Endothelial cell of umbilical vein (primary cell): Measurements from ENCODE around the gene SPANXA1. TPM values are rescaled to one million over a fixed set of nuclear protein-coding genes. Genes with fewer than 3 reads are reported as not detected.
"Not testable (repeated sequence)": the region's sequence is repeated elsewhere in the genome, so short reads cannot be mapped to it uniquely, and the experiment has no call there.

Experiments used
- BruUV-seq: library from RNA; stranded (reverse); fragments of 400-500 nt; replicated peaks from 2 replicates; lab custom pipeline; 2021; lab: Mats Ljungman, UMichigan
- CTCF ChIA-PET: fragments of 300-600, 350-600 bp; sonication (Branson Sonifier 250); formaldehyde crosslinking; loops from one replicate; lab custom pipeline; 2021; ENCODE audit warnings: antibody characterized with exemption, inconsistent platforms; lab: Charles Lee
- POLR2A ChIA-PET: fragments of 300-600, 350-600 bp; sonication (Branson Sonifier 250); formaldehyde crosslinking; loops from one replicate; lab custom pipeline; 2021; ENCODE audit warnings: antibody characterized with exemption, inconsistent platforms; lab: Charles Lee
- DNase-seq: peaks from one replicate; pipeline ENCODE4 v3.0.0-alpha.2; 2011; ENCODE audit warnings: low read depth, low spot score
- FAIRE-seq: peaks from 2 replicates; lab custom pipeline; 2011; peaks lifted over from hg19 to GRCh38; lab: Jason Lieb, UNC
- H2AFZ ChIP-seq: 2 replicates; pipeline ENCODE4 v1.6.0; 2012; ENCODE audit warnings: low read depth, low read length, control low read depth, inconsistent platforms
- H3K27ac ChIP-seq: 2 replicates; pipeline ENCODE4 v1.5.1; 2011; ENCODE audit warnings: low read depth, mild to moderate bottlenecking, control low read depth, low read length, moderate library complexity; ENCODE audit not compliant: insufficient read depth
- H3K27me3 ChIP-seq, 2 experiments: 2 replicates each; pipeline versions ENCODE4 v1.6.0 to v1.6.1; 2011; ENCODE audit warnings: low read length in 2 of 2, mixed read lengths in 1 of 2; ENCODE audit not compliant: control insufficient read depth in 2 of 2, insufficient read depth in 2 of 2
- H3K36me3 ChIP-seq, 2 experiments: 2 replicates in 1 of 2; 3 replicates in 1 of 2; pipeline ENCODE4 v1.5.1; 2011; ENCODE audit warnings: low read length in 2 of 2, mild to moderate bottlenecking in 1 of 2, moderate library complexity in 1 of 2; ENCODE audit not compliant: control insufficient read depth in 2 of 2, insufficient read depth in 2 of 2; ENCODE audit errors: extremely low read depth in 1 of 2
- H3K4me1 ChIP-seq: 3 replicates; pipeline ENCODE4 v1.5.1; 2011; ENCODE audit warnings: mild to moderate bottlenecking, low read length; ENCODE audit not compliant: control insufficient read depth, insufficient read depth; ENCODE audit errors: extremely low read depth
- H3K4me2 ChIP-seq: 2 replicates; pipeline ENCODE4 v1.6.1; 2011; ENCODE audit warnings: low read length, control low read depth, mixed read lengths; ENCODE audit not compliant: insufficient read depth
- H3K4me3 ChIP-seq, 3 experiments: fragments of 200-600 bp in 1 of 3; sonication (generic), shearing (Covaris generic) in 1 of 3; replicated peaks in 1 of 3; 2 replicates each; pipeline ENCODE4 v1.5.1; 2011 to 2016; ENCODE audit warnings: control low read depth in 3 of 3, low read length in 3 of 3, mild to moderate bottlenecking in 2 of 3, inconsistent platforms in 1 of 3, low read depth in 1 of 3, moderate library complexity in 1 of 3; ENCODE audit not compliant: insufficient read depth in 1 of 3
- H3K79me2 ChIP-seq: 2 replicates; pipeline ENCODE4 v1.6.0; 2012; ENCODE audit warnings: low read length, inconsistent platforms; ENCODE audit not compliant: control insufficient read depth, insufficient read depth
- H3K9ac ChIP-seq: replicated peaks from 2 replicates; pipeline ENCODE3; 2011; ENCODE audit warnings: low read length, control low read depth; ENCODE audit not compliant: insufficient read depth; ENCODE audit errors: extremely low read depth
- H3K9me1 ChIP-seq: replicated peaks from 3 replicates; pipeline ENCODE4 v1.6.0; 2011; ENCODE audit warnings: mild to moderate bottlenecking, low read length; ENCODE audit not compliant: control insufficient read depth, insufficient read depth; ENCODE audit errors: extremely low read depth
- H3K9me3 ChIP-seq: replicated peaks from 2 replicates; pipeline ENCODE4 v1.5.1; 2012; ENCODE audit warnings: low read length, inconsistent platforms; ENCODE audit not compliant: control insufficient read depth, insufficient read depth
- H4K20me1 ChIP-seq: replicated peaks from 2 replicates; pipeline ENCODE3; 2011; ENCODE audit warnings: mild to moderate bottlenecking, low read length; ENCODE audit not compliant: control insufficient read depth, insufficient read depth; ENCODE audit errors: extremely low read depth
- EZH2 ChIP-seq: IDR thresholded peaks from 2 replicates; pipeline ENCODE4 v1.6.1; 2012; ENCODE audit warnings: borderline replicate concordance, low read depth, mild to moderate bottlenecking, moderate library complexity, low read length, inconsistent platforms; ENCODE audit not compliant: severe bottlenecking
- FOS ChIP-seq: IDR thresholded peaks from 2 replicates; pipeline ENCODE4 v1.6.1; 2011; ENCODE audit warnings: mild to moderate bottlenecking, low read length, moderate library complexity, borderline replicate concordance; ENCODE audit not compliant: insufficient read depth
- GATA2 ChIP-seq: IDR thresholded peaks from 2 replicates; pipeline ENCODE4 v1.7.0; 2011; ENCODE audit warnings: low read depth, mild to moderate bottlenecking, moderate library complexity, mixed read lengths, low read length; ENCODE audit not compliant: insufficient read length, insufficient read depth
- JUN ChIP-seq: IDR thresholded peaks from 2 replicates; pipeline ENCODE4 v1.6.1; 2011; ENCODE audit warnings: borderline replicate concordance, low read depth; ENCODE audit not compliant: insufficient read length, insufficient read depth
- MYC ChIP-seq: IDR thresholded peaks from one replicate; pipeline ENCODE4 v1.6.1; 2011; ENCODE audit warnings: mild to moderate bottlenecking, low read depth, low read length
- POLR2A ChIP-seq: IDR thresholded peaks from 2 replicates; pipeline ENCODE4 v1.6.1; 2012; ENCODE audit warnings: low read depth, mild to moderate bottlenecking, control low read depth, low read length
- POLR2AphosphoS5 ChIP-seq: IDR thresholded peaks from 2 replicates; pipeline ENCODE4 v1.6.1; 2012; ENCODE audit warnings: low read depth, mild to moderate bottlenecking, control low read depth, low read length, moderate library complexity; ENCODE audit not compliant: insufficient read depth
- dilution Hi-C: fragments of 300-500 bp; cut with MboI; formaldehyde crosslinking; loops from one replicate; pipeline ENCODE4 v1.15.0; 2019; ENCODE audit warnings: low sequenced_read_pairs; ENCODE audit not compliant: extremely low pct_ligation_motif_present
- intact Hi-C: fragments of 100-400 bp; cut with micrococcal nuclease; formaldehyde crosslinking; loops from one replicate; pipeline ENCODE4 v1.10.0; 2022
- polyA plus RNA-seq, 4 experiments: library from polyadenylated mRNA; depleted of rRNA in 3 of 4; stranded (reverse) in 3 of 4; unstranded in 1 of 4; fragments of >200 nt; gene quantifications; 2 replicates each; pipeline versions ENCODE4 v1.2.1 to v1.2.3, GENCODE V29; 2011 to 2012; ENCODE audit warnings: missing spikeins in 1 of 4
- total RNA-seq: library from RNA; stranded (reverse); gene quantifications from 2 replicates; pipeline ENCODE4 v1.2.3, GENCODE V29; 2021
- TF ChIP-seq, protein P1 (sequence below): IDR thresholded peaks from 2 replicates; pipeline ENCODE4 v1.6.1; 2011; ENCODE audit not compliant: insufficient read depth, insufficient read length
- TF ChIP-seq, protein P2 (sequence below), 2 donors: IDR thresholded peaks; 1 replicate in 1 of 2; 2 replicates in 1 of 2; pipeline ENCODE4 v1.5.1; 2011; ENCODE audit warnings: low read length in 2 of 2, mild to moderate bottlenecking in 2 of 2, moderate library complexity in 2 of 2, control low read depth in 1 of 2, inconsistent platforms in 1 of 2, low read depth in 1 of 2; ENCODE audit not compliant: insufficient read depth in 1 of 2; ENCODE audit errors: extremely low read depth in 1 of 2

SPANXA1 gene
- total and polyA plus RNA-seq, 2 donors (not counting 3 experiments of a cell fraction or from before 2014, with no cell fraction given) = not detected

DNA sequence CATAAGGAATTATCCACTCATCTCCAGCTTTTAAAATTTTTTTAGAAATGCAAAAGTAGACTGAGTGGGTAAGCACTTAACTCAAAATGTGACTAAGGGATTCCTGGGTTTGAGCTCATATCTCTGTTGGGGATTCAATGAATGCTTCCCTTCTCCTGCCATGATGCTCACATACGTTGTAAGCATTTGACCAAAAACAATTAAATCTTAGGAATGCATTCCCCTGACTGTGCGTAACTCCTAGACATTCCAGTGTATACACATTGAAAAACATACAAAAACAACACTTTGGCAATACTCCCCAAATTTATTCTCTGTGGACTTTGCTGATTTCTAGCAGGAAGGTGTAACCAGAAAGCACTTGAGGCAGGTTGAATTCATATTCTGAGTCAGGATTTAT, 34.8 kb upstream of the SPANXA1 start:
- intact Hi-C loops = no loop called here
- Histone ChIP-seq H4K20me1 (no peaks in the 10 kb centered on the region), H3K4me3 (no peak overlapping the region), H3K9ac (no peak overlapping the region), H3K4me1 (no peaks in the 10 kb centered on the region), H3K36me3 (no peaks in the 10 kb centered on the region), H3K9me3 (no peaks in the 10 kb centered on the region), H3K9me1 (no peaks in the 10 kb centered on the region), H3K27ac (no peak overlapping the region), H2AFZ (no peak overlapping the region), H3K27me3 (no peaks in the 10 kb centered on the region), H3K4me2 (no peak overlapping the region), H3K79me2 (no peaks in the 10 kb centered on the region)
- ChIA-PET CTCF (no interaction called here), POLR2A (no interaction called here)
- FAIRE-seq (no peak), DNase-seq (no peak)
- TF ChIP-seq, protein P1, sequence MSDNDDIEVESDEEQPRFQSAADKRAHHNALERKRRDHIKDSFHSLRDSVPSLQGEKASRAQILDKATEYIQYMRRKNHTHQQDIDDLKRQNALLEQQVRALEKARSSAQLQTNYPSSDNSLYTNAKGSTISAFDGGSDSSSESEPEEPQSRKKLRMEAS = no peak
- TF ChIP-seq FOS = no peak
- TF ChIP-seq MYC = no peak
- no peak for TF ChIP-seq JUN
- dilution Hi-C loops = no loop called here
- BruUV-seq = no TSS peak

DNA sequence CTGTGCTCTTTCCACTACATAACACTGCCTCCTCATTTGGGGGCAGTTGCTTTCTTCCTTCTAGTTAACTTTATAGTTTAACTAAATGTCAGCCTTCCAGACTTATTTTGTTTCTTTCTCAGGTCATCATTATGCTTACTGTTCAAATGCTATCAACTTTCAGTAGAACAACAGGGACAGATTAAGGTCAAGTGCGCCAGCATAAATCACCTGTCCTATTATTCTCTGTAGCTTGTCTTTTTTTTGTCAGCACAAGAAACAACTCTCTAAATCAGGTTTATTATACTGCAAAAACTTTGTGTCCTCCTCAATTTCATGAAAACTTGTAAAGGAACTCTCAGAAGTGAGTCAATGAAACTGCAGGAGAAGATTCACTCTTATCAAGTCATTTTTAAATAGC, 24.6 kb upstream of the SPANXA1 start:
- CTCF ChIA-PET = no interaction called here
- FAIRE-seq = no peak
- no peak overlapping the region for H2AFZ ChIP-seq
- DNase-seq = no peak
- intact Hi-C loops (no loop called here), dilution Hi-C loops (no loop called here)
- H3K27me3 ChIP-seq = no peaks in the 10 kb centered on the region
- H3K4me2 ChIP-seq = no peak overlapping the region
- H3K36me3 ChIP-seq = no peaks in the 10 kb centered on the region
- POLR2A ChIA-PET = no interaction called here
- no peaks in the 10 kb centered on the region for H3K4me1 ChIP-seq
- H3K27ac ChIP-seq = no peak overlapping the region
- no peaks in the 10 kb centered on the region for H4K20me1 ChIP-seq
- no peak overlapping the region for H3K4me3 ChIP-seq
- H3K9me3 ChIP-seq = no peaks in the 10 kb centered on the region
- no peak overlapping the region for H3K9ac ChIP-seq
- TF ChIP-seq MYC (no peak), EZH2 (no peak), GATA2 (no peak), FOS (no peak), JUN (no peak), POLR2A (no peak), POLR2AphosphoS5 (no peak)
- TF ChIP-seq, protein P1 = no peak
- TF ChIP-seq, protein P2, sequence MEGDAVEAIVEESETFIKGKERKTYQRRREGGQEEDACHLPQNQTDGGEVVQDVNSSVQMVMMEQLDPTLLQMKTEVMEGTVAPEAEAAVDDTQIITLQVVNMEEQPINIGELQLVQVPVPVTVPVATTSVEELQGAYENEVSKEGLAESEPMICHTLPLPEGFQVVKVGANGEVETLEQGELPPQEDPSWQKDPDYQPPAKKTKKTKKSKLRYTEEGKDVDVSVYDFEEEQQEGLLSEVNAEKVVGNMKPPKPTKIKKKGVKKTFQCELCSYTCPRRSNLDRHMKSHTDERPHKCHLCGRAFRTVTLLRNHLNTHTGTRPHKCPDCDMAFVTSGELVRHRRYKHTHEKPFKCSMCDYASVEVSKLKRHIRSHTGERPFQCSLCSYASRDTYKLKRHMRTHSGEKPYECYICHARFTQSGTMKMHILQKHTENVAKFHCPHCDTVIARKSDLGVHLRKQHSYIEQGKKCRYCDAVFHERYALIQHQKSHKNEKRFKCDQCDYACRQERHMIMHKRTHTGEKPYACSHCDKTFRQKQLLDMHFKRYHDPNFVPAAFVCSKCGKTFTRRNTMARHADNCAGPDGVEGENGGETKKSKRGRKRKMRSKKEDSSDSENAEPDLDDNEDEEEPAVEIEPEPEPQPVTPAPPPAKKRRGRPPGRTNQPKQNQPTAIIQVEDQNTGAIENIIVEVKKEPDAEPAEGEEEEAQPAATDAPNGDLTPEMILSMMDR (IDR thresholded peaks at IDR 0.05; ENCODE audit: extremely low read depth in 1 of 2, insufficient read depth in 1 of 2, low read depth in 1 of 2, low read length in 2 of 2) = no peak
- no TSS peak for BruUV-seq
- H3K79me2 ChIP-seq = no peaks in the 10 kb centered on the region
- no peaks in the 10 kb centered on the region for H3K9me1 ChIP-seq

DNA sequence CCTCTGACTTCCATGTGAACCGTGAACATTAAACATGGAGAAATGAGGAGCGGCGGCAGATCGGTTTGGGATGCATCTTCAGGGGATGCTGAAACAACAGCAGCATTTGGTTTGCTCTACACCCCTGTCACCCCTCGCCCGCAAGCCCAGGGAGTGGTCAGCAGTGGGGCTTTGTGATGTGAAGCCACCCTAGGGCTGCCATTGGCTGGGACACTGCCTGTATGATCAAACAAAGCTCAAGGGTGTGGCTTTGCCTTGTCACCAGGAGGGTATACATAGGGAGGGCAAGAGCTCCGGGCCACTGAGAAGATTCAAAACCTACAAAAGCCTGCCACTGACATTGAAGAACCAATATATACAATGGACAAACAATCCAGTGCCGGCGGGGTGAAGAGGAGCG, 4.9 kb upstream of the SPANXA1 start, which contains the start of gene SPANXA2:
TSS of gene SPANXA2 (plus strand) at position 301 of the 400 bp plus-strand sequence. CDS start at position 361, 60 bp downstream.
- BruUV-seq = not testable (repeated sequence)

More for the DNA sequence above, 4.9 kb upstream of the SPANXA1 start, which contains the start of gene SPANXA2:
- H3K4me1 ChIP-seq, CTCF ChIA-PET, H3K79me2 ChIP-seq, H4K20me1 ChIP-seq, POLR2A ChIA-PET, H3K9me1 ChIP-seq, H3K9me3 ChIP-seq, H3K4me3 ChIP-seq, H2AFZ ChIP-seq, H3K27ac ChIP-seq, H3K4me2 ChIP-seq, dilution Hi-C loops, H3K36me3 ChIP-seq, intact Hi-C loops, H3K27me3 ChIP-seq, FAIRE-seq, DNase-seq, H3K9ac ChIP-seq: not testable (repeated sequence)
